Stimulated activated CD4-positive, alpha-beta T cell treated with anti-CD3 and anti-CD28 coated beads, Interleukin-15, amount 100 ng/mL, for 1 hour (primary cell): ENCODE results near the gene ZNF582.
"Not testable (repeated sequence)": the region's sequence is repeated elsewhere in the genome, so short reads cannot be mapped to it uniquely, and the experiment has no call there.

Source experiments
- DNase-seq, 2 donors: peaks; one replicate each; pipeline ENCODE4 v3.0.0-alpha.2; 2020; ENCODE audit warnings: low read depth in 1 of 2, low spot score in 1 of 2

The ZNF582 gene

DNA sequence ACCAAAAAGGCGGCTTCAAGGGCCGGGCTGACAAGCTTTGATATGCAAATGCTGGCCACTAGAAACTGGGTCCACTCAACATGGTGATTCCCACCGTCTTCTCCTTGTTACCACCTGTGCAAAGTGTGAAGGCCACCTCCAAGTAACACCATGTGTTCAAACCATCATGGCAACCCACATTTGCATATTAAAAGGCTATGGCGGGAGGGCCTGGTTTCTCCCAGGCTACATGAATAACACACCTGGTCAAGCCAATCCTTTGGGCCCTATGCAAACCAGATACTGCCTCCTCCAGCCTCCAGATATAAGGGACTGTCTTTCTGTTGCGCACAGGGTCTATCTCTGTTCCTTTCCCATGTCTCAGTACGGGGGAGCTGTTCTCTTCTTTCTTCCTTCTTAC lies 42.1 kb downstream of the ZNF582 start:
- DNase-seq = no peak

- no peak for DNase-seq
Measured at GRCh38 chr19:56350416-56351045, 42.8 kb downstream of the ZNF582 start.

DNA sequence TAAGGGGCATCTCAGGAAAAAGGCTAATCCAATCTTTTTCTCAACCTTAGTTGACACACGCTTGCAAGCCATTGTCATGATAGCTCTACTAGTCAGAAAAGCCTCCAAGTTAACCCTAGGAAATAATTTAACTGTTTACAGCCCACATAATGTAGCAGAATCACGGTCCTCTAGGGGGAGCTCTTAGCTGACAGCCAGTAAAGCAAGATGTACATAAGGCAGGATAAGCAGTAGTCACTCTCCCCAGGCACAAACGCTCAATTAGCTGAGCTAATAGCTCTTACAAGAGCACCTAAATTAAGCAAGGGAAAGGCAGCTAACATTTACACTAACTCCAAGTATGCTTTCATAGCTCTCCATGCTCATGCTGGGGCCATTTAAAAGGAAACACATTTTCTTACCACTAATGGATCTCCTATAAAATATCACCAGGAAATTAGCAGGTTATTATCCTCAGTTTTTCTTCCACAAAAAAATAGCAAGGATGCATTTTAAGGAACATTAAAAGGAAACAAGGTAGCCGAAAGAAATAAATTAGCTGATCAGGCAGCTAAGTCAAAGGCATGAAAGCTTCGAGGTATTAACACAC lies 45.0 kb downstream of the ZNF582 start:
- DNase-seq = no peak

GRCh38 chr19:56347163-56347778 lies 46.1 kb downstream of the ZNF582 start:
- no peak for DNase-seq

GRCh38 chr19:56341948-56342347 lies 51.4 kb downstream of the ZNF582 start:
- DNase-seq = no peak

DNA sequence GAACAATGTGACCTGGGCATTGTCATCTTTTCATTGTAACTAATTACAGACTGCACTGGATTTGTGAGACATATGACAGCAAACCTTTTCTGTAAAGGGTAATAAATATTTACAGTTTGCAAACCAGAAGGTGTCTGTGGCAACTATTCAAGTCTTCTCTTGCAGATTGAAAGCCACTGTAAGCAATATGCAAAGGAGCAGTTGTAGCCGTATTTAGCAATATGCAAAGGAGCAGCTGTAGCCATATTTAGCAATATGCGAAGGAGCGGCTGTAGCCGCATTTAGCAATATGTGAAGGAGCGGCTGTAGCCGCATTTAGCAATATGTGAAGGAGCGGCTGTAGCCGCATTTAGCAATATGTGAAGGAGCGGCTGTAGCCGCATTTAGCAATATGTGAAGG lies 54.3 kb downstream of the ZNF582 start:
- not testable (repeated sequence) for DNase-seq

DNA sequence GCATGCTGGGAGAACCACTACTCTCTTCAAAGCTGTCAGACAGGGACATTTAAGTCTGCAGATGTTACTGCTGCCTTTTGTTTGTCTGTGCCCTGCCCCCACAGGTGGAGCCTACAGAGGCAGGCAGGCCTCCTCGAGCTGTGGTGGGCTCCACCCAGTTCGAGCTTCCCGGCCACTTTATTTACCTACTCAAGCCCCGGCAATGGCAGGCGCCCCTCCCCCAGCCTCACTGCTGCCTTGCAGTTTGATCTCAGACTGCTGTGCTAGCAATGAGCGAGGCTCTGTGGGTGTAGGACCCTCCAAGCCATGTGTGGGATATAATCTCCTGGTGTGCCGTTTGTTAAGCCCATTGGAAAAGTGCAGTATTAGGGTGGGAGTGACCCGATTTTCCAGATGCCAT lies 56.3 kb downstream of the ZNF582 start:
- DNase-seq = not testable (repeated sequence)

GRCh38 chr19:56335371-56335770 lies 58.0 kb downstream of the ZNF582 start:
- not testable (repeated sequence) for DNase-seq

DNA sequence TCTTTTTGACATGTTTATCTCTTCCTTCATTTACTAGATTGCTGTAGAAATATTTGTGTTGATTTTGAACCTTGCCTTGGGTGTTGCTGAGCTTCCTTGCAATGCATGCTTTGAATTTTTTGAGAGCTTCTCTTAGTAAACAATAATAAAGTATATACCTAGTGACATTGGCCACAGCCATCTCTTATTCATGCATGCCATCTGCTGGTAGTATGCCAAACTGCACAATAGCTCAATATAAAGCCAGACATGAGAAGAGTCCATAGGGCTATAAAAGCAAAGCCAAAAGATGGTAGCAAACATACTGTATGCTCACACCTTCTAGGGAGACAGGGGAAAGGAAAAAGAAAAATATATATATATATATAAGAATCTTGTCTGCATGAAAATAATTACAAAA lies 59.8 kb downstream of the ZNF582 start:
- DNase-seq = no peak
